Muscle of back (tissue), 11 donors: Measurements from ENCODE around the gene NBPF11. TPM values are rescaled to one million over a fixed set of nuclear protein-coding genes. Genes with fewer than 3 reads are reported as not detected.
"Not testable (repeated sequence)": the region's sequence is repeated elsewhere in the genome, so short reads cannot be mapped to it uniquely, and the experiment has no call there.

ENCODE experiments used
- DNase-seq, 3 donors: peaks; one replicate each; pipeline versions ENCODE4 v3.0.0 to v3.0.0-alpha.2; 2013
- polyA plus RNA-seq, 10 donors: library from polyadenylated mRNA; unstranded; fragments of 120-200 nt; gene quantifications; one replicate each; pipeline ENCODE4 v1.2.1, GENCODE V29; 2013; ENCODE audit not compliant: insufficient read length in 10 of 10

Gene NBPF11
- polyA plus RNA-seq, 10 donors = 12.1 to 25.1 (median 19.3) TPM

DNA sequence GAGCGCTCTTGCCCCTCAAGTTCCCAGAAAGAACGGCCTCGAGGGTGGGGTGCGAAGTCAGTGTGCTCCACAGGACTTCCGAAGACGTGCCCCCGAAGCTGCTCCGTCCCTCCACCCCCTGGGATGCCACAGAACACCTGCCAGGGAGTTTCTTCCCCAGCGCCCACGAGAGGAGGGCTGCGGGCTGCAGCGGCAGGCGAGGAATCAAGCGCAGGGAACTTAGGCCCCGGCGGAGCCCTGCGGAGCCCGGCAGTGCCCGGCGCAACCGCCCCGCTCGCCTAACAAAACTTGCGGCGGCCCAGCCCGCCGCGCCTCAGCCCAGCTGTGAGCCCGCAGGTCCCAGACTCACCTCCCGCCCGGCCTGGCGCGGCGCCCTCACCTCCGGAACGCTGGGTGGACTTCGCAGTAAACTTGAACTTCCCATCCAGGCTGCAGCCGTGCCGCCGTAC, 686 bp downstream of the NBPF11 start:
- DNase-seq = peak in 1 of 3 donors; percentile 57

DNA sequence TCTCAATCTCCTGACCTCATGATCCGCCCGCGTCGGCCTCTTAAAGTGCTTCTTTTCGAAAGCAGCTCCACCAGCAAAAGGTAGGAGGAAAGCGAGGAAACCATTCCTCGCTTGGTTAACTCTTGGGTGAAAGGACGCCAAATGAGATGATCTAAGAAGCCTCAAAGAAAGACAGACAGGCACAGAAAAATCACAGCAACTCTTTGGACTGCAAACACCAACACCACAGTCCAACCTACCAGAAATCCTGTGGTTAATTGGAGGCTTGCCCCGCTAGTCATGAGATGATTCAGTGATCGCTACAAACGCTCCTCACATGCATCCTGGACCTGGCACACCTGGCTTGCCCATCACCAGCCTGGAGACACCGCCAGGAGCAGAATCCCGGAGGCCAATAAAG, 1.1 kb downstream of the NBPF11 start:
- DNase-seq = peak in 1 of 3 donors; percentile 7

DNA sequence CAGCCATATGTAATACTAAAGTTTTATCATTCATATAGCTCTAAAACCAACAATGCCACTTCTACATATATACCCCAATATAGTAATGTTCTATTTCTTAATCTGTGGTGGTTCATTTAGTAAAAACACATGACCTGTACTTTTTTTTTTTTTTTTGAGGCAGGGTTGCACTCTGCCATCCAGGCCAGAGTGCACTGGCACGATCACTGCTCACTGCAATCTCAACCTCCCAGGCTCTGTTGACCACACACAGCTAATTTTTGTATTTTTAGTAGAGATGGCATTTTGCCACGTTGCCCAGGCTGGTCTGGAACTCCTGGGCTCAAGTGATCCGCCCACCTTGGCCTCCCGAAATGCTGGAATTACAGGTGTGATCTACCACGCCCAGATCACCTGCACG, 2.1 kb downstream of the NBPF11 start:
- DNase-seq = not testable (repeated sequence)

DNA sequence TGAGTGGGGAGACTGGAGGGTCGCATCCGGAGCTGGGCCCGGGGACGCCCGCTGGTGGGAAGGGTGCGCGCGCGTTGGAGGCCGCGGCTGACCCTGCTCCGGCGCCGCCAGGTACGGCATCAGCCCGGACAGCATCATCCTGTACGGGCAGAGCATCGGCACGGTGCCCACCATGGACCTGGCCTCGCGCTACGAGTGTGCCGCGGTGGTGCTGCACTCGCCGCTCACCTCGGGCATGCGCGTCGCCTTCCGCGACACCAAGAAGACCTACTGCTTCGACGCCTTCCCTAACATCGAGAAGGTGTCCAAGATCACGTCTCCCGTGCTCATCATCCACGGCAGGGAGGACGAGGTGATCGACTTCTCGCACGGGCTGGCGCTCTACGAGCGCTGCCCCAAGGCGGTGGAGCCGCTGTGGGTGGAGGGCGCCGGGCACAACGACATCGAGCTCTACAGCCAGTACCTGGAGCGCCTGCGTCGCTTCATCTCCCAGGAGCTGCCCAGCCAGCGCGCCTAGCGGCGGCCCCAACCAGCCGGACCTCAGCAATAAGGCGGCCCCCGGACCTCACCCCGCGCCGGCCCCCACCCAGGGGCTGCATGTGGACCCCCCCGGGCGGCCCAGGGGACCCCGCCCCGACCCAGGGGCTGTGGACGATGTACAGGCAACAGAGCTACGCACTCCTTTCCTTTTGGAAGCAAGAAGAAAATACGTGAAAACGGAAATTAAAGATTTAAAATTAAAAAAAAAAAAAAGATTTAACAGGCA, 2.8 kb downstream of the NBPF11 start:
- DNase-seq = not testable (repeated sequence)

DNA sequence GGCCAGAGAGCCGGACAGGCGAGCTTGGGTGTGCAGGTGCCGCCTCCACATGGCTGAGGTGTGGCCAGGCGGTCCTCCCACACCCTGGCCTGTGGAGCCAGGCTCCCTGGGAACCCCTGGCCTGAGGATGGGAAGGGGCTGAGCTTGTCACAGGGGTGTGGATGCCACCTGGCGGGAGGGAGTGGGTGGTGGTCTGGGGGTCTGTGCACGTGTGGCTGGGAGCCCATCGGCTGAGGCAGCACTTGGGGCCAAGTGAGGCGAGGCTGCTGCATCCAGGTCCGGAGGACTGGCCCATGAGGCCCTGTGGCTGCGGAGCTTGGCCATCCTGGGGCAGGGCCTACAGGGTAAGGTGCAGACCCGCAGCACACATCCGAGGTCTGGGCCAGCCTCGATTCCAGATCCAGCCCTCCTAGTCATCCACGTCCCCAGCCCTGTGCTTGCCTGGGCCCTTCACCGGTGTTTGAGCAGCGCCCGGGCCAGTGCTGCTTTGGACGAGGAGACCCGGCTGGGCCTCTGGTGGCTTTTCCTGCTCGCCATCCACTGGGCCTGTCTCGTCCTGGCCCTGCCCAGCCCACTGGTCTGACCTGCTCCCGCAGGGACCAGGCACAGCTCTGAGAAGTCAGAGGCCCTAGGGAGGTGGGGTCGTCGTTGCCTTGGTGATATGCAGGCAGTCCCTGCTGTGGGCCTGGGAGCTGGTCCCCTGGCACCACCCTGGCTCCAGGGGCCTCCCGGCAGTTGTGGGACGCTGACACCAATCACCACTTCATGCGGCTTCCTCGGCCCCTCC, 4.8 kb downstream of the NBPF11 start:
- not testable (repeated sequence) for DNase-seq

DNA sequence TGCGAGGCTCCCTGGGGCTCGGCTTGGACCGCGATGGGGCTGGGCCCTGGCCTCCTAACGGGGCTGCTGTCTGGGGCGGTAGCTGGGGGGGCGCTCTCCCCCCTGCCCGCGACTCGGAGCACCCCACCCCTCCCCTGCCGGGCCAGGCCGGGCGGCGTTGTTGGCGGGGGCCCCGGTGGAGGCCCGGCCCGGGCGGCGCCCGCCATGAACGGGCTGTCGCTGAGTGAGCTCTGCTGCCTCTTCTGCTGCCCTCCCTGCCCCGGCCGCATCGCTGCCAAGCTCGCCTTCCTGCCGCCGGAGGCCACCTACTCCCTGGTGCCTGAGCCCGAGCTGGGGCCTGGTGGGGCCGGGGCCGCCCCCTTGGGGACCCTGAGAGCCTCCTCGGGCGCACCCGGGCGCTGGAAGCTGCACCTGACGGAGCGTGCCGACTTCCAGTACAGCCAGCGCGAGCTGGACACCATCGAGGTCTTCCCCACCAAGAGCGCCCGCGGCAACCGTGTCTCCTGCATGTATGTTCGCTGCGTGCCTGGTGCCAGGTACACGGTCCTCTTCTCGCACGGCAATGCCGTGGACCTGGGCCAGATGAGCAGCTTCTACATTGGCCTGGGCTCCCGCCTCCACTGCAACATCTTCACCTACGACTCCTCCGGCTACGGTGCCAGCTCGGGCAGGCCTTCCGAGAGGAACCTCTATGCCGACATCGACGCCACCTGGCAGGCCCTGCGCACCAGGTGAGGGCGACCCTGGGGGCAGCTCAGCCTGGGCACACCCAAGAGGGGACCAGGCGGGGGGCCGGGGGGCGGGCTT, 5.7 kb downstream of the NBPF11 start:
- DNase-seq = not testable (repeated sequence)

DNA sequence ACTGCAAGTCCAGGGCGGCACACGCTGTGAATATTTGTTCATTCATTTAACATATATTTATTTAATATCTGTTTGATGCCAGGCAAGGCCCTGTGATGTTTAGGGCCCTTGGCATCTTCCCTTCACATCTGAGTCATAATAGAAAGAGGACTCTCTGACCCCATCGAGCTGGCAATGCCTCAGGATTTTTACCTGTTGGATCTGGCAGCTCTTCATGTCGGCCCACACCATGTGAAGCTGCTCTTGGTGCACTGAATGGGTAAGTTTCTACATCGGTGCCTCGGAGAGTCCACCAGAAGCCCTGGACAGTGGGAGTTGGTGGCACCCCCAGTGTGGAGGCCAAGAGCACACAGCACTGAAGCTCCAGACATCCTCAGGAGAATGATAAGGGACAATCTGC, 8.9 kb downstream of the NBPF11 start:
- DNase-seq = not testable (repeated sequence)

DNA sequence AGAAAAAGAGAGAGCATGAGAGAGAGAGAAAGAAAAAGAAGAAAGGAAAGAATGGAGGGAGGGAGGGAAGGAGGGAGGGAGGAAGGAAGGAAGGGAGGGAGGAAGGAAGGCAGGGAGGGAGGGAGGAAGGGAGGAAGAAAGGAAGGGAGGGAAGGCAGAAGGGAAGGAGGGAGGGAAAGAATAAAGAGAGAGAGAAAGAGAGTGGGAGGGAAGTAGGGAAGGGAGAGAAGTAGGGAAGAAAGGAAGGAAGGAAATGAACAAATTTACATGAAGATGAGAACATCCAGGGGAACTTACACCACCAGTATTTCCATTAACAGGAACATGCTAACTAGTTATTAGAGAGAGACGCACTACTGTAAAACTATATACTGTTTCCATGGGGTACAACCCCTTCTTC, 10.1 kb downstream of the NBPF11 start:
- not testable (repeated sequence) for DNase-seq

DNA sequence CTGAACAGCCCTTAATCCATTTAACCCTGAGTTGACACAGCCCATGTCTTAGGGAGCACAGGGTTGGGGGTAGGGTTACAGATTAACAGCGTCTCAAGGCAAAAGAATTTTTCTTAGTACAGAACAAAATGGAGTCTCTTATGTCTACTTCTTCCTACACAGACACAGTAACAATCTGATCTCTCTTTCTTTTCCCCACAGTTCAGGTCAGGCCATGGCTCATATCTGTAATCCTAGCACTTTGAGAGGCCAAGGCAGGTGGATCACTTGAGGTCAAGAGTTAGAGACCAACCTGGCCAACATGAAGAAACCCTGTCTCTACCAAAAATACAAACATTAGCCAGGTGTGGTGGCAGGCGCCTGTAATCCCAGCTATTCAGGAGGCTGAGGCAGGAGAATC, 13.5 kb downstream of the NBPF11 start:
- not testable (repeated sequence) for DNase-seq

DNA sequence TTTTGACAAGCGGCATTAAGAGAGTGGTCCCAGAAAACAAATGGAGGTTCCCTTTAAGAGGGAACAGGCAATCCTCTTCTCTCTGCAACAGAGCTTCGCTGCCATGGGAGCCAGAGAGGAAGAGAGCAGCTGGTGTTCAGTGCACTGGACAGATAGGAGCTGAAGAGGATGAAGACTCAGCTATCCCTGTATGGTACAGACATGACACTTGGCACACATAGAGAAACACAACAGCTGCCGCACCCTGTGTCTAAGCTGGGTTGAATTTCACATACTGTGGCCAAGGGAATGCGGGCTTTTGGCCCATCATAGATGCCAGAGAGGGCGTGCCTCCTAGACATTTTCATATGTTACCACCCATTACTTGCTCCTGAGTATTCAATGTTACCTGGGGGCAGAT, 29.7 kb downstream of the NBPF11 start:
- DNase-seq = peak; percentile 17 to 57 (median 38)

DNA sequence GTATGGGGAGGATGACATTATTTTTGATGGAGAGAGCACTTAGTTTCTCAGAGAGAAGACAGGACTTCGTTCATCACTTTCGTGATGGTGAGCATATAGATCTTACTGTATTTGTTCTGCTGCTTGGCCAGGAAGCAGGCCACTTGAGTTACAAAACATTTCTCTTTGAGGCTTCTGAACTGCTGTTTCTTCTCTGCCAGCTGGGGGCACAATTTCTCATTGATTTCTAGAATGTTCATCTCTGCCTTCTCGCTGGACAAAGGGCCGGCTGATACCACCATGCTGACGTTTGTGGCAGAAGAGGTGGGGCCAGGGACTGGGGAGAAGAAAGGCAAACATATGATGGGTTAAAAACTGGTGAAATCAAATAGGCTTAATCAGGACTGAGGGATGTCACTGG, 31.7 kb downstream of the NBPF11 start:
- not testable (repeated sequence) for DNase-seq

DNA sequence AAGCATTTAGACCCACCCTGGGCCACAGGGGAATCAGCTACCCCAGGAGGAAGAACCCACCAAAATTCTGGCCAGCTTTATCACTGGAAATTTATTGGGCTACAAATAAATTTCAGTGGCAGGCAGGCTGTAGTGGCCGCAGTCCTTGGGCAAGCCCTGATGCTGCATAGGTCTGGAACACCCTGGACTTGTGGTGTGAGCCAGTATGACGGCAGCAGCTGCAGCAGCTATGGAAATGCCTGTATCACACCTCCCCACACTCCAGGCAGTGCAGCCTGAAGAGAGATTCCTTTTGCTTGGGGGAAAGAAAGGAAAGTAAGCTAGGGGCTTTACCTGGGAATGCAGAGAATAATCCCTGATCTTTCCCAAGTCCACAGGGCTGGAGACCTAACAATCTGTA, 56.3 kb downstream of the NBPF11 start:
- not testable (repeated sequence) for DNase-seq

DNA sequence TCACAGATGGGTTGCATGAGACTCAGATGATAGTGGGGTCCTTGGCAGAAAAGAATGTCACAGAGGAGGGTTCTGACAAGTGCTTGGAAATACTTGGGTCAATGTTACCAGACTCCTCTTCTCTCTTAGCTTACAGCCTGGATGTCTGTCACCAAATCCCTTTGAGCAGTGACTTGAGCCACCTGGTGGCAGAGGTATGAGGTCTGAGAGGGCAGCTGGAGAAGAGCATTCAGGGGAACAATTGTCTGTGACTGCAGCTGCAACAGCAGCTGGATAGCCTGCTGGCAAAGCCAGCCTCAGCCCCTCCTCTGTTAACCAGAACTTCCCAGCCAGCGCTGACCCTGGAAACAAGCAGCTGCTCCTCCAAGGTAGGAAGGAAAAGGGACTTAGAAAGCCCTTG, 65.9 kb downstream of the NBPF11 start:
- DNase-seq = not testable (repeated sequence)

DNA sequence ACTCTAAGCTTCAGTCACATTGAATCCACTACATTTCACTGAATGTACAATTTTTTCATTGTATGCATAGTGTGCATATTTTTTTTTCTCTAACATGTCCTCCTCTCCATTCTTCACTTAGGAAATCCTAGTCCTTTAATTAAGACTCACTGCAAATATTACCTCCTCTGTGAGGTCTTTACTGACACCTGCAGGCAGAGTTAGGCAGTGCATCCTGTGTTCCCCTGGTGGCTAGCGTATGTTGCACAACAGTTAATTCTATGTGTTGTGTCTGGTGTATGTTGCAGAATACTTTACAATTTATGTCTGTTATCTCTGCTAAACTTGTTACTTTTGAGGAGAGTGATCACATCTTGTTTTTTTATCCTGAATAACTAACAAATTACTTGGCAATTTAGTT, 70.9 kb downstream of the NBPF11 start:
- not testable (repeated sequence) for DNase-seq

DNA sequence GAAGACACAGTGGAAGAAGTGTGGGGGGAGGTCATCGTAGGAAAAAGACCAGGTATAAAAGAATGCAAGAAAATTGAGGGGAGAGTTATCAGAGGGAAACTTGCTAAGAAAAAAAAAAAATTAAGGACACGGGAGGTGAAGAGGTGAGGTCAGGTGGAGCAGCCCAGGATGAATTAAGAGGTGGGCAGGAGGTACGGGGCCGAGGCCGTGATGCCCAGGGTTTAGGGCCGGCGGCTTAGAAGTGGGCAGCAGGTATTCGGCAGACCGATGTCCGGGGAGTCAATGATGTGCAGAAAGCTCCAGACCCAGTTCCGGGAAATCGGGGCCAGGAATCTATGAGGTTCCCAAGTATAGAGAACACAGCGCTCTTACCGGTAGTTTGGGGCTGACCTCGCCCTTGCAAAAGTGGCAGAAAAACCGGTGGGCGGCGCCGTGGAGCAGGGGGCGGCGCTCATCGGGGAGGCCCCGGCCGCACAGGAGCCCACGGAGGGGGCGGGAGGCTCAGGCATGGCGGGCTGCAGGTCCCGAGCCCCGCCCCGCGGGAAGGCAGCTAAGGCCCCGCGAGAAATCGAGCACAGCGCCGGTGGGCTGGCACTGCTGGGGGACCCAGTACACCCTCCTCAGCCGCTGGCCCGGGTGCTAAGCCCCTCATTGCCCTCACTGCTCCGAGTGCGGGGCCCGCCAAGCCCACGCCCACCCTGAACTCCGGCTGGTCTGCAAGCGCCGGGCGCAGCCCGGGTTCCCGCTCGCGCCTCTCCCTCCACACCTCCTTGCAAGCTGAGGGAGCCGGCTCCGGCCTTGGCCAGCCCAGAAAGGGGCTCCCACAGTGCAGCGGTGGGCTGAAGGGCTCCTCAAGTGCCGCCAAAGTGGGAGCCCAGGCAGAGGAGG, 73.2 kb downstream of the NBPF11 start:
- DNase-seq = not testable (repeated sequence)

DNA sequence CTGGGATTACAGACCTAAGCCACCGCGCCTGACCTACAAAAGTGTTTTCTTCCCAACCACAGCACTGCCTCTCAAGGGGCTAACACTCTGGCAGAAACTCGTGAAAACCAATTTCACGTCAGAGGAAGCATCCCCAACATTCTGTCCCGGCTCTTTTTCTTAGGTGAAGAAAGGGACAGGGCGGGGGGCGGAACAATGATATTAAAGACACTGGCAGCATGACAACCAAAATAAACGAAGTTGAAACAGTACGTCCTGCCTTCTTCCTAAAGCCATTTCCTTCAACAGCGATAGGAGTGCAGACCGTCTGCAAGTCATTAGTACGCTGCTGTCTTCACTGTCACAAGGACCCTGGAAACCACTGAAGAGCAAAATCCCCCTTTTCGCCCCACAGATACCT, 74.0 kb downstream of the NBPF11 start:
- DNase-seq = not testable (repeated sequence)

DNA sequence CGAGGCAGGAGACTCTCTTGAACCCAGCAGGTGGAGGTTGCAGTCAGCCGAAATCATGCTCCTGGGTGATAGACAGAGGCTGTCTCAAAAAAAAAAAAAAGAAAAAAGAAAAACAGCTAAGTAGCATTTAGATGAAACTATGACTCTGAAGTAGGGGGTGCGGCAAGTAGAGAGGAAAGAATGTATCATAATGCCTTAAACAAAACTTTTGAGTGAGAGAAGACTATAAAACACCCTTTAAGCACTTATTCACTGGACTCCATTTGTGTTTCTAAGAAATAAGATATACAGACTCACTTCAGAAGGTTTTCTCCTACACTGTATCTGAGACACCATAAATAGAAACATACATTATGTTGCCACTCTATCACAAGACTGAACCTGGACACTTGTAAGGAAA, 74.6 kb downstream of the NBPF11 start:
- not testable (repeated sequence) for DNase-seq

DNA sequence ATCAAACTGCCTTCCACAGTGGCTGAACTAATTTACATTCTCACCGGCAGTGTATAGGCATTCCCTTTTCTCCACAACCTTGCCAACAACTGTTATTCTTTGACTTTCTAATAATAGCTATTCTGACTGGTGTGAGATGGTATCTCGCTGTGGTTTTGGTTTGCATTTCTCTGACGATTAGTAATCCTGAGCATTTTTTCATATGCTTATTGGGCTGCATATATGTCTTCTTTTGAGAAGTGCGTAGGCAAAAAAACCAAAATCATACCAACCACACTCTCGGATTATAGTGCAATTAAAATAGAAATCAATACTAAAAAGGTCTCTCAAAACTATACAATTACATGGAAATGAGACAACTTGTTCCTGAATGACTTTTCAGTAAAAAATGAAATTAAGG, 78.7 kb downstream of the NBPF11 start:
- not testable (repeated sequence) for DNase-seq

DNA sequence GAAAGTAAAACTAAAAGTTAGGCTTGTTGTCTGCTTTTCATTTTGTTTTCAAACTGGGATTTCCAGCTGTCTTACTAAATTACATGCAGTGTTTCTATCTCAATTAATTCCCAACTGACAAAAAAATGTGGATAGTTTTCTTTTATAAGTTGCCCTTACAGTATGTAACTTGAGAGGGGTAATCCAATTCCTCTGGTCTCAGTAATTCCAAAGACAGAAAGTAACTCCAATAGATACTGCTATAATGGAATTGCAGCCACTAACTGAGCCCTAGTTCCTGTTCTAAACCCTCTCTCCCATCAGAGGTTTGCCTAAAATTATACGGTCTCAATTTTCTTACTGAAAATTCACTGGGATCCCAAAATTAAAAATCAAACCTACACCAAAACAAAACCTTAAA, 83.5 kb downstream of the NBPF11 start:
- not testable (repeated sequence) for DNase-seq

DNA sequence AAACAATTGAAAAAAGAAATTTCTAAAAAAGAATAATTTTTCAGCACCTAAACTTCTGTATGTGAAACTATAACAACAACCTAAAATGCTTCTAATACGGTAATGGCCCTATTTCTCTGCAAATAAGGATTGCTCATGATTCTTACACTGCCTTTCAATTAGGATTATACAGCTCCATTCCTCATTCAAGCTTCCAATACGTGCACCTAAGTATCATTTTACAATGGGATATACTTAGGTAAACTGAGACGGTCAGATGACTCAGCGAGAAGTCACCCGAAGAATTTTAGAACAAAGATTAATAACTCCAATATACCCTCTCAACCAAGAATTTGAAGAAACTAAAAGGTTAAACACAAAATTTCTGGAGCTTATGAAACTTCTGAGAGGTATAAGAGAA, 83.9 kb downstream of the NBPF11 start:
- DNase-seq = not testable (repeated sequence)

DNA sequence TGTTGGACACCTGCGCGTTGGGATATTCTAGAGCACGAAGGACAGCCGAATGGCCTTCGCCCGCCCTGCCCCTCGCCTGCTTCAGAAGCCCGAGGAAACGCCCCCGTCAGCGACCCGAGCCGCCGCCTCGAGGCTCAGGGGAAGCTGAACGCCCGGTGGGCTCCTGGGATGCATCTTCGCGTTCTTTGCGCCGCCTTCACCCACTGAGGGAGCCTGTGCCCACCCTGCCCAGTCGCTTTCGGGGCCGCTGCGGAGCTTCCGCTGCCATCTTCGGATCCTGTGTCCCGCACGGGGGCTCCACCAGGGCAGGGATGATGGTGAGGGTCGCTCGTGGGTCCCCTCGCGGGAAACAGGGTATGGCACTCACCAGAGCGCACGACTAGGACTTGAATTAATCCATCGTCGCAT, 91.8 kb downstream of the NBPF11 start:
- DNase-seq = peak in 1 of 3 donors; percentile 10
